ENCODE data around the gene CASK.
"Not testable (repeated sequence)": the region's sequence is repeated elsewhere in the genome, so short reads cannot be mapped to it uniquely, and the experiment has no call there.

DNA sequence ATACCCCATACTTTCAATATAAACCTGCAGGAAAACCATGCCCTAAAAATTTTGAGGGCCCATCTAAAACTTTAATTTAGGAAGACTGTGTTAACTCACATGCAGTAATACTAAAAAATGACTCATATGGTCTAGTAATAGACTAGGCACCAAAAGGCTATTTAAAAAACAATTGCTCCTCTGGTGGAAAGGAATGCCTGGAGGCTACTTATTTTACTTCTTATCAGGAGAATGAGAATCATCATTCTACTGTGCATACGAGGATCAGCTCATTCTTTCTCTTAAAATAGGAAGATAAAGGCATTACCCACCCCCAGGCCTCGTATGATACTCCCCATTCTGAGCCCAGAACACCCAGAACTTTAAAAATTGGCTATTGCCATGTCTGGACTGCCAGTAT lies 277.2 kb downstream of the CASK start:
- not testable (repeated sequence) for TF ChIP-seq POLR2A, CTCF (IDR thresholded peaks at IDR 0.05)

Measured in Peyer's patch (tissue), 4 donors.